Right atrium auricular region (tissue), 2 donors: Measurements from ENCODE around the gene ZC3H4. TPM values are rescaled to one million over a fixed set of nuclear protein-coding genes. Genes with fewer than 3 reads are reported as not detected.

Experiments used
- DNase-seq: peaks from one replicate; pipeline ENCODE4 v3.0.0-alpha.2; 2019; ENCODE audit warnings: low spot score
- H3K27ac ChIP-seq, 2 donors: fragments of 200-600 bp; sonication (generic); 1 replicate in 1 of 2; 2 replicates in 1 of 2; pipeline ENCODE4 v1.5.1; 2016 to 2019
- H3K27me3 ChIP-seq, 2 donors: fragments of 200-600 bp; sonication (generic); one replicate each; pipeline versions ENCODE4 v1.5.1 to v1.6.0; 2017 to 2019
- H3K36me3 ChIP-seq: fragments of 200-600 bp; sonication (generic); one replicate; pipeline ENCODE4 v1.5.1; 2016
- H3K4me1 ChIP-seq, 2 donors: fragments of 200-600 bp; sonication (generic); one replicate each; pipeline versions ENCODE4 v1.5.1 to v1.6.0; 2017 to 2019
- H3K4me3 ChIP-seq, 2 donors: fragments of 200-600 bp; sonication (generic); 1 replicate in 1 of 2; 2 replicates in 1 of 2; pipeline ENCODE4 v1.5.1; 2017 to 2019; ENCODE audit warnings: mild to moderate bottlenecking in 1 of 2, moderate library complexity in 1 of 2
- H3K9me3 ChIP-seq, 2 donors: fragments of 200-600 bp; sonication (generic); one replicate each; pipeline ENCODE4 v1.5.1; 2019
- total RNA-seq, 2 donors: library from RNA; depleted of rRNA; stranded (reverse); fragments of >200 nt; gene quantifications; one replicate each; pipeline ENCODE4 v1.1.0, GENCODE V29; 2016
- TF ChIP-seq, protein P1 (sequence below), 2 donors: fragments of 200-600 bp; sonication (generic); IDR thresholded peaks; one replicate each; pipeline ENCODE4 v1.5.1; 2019; ENCODE audit warnings: antibody characterized with exemption in 2 of 2

ZC3H4 gene
- total RNA-seq, 2 donors from 2014 or later = 15.4 to 18.0 TPM

DNA sequence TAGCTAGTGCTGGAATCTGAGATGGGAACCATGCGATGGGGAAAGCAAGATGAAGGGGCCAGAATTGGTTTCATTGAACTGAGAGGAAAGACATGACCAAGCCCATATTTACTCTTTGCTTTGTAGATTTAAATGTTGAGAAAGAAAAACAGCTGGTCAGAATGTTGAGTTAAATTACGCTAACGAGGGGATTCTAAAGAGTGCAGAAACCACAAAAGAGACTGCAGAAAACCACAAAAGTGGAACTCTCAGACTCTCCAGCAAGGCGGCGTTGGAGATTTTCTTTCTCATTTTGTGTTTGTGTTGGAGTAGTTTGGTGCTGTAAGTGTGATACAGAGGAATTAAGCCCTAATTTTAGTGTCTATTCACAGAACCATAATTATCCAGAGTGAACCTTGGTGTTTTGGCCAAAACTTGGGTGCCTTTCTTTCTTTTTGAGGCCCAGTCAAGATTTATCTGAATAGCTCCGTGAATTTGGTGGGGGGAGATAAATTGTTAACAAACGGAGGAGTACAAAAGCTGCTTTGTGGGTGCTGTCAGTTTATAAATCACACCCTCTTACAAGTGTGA lies 43.4 kb upstream of the ZC3H4 start:
- Histone ChIP-seq H3K9me3 (no peaks in the 10 kb centered on the region), H3K4me1 (peaks cover 0 to 34% of the 10 kb centered on the region in 2 donors), H3K27me3 (no peaks in the 10 kb centered on the region), H3K36me3 (peaks cover 26% of the 10 kb centered on the region), H3K27ac (peak overlapping the region; percentile 79 to 80), H3K4me3 (no peak overlapping the region)
- TF ChIP-seq, protein P1, sequence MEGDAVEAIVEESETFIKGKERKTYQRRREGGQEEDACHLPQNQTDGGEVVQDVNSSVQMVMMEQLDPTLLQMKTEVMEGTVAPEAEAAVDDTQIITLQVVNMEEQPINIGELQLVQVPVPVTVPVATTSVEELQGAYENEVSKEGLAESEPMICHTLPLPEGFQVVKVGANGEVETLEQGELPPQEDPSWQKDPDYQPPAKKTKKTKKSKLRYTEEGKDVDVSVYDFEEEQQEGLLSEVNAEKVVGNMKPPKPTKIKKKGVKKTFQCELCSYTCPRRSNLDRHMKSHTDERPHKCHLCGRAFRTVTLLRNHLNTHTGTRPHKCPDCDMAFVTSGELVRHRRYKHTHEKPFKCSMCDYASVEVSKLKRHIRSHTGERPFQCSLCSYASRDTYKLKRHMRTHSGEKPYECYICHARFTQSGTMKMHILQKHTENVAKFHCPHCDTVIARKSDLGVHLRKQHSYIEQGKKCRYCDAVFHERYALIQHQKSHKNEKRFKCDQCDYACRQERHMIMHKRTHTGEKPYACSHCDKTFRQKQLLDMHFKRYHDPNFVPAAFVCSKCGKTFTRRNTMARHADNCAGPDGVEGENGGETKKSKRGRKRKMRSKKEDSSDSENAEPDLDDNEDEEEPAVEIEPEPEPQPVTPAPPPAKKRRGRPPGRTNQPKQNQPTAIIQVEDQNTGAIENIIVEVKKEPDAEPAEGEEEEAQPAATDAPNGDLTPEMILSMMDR (IDR thresholded peaks at IDR 0.05) = no peak
- DNase-seq = no peak

DNA sequence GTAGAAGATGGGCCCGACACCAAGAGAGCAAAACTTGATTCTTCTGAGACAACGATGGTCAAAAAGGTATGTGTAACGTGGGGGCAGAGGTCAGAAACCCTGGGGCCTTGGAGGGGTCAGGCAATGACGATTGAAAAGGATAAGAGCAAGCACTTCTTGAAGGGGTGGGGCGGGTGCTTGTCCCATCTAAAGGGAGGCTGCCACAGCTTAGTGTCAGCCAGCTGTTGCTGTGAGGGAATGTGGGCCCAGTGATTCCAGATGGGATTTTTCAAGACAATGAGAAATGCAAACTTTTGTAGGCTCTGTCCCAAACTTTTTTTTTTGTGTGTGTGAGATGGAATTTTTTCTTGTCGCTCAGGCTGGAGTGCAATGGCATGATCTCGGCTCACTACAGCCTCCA lies 41.6 kb upstream of the ZC3H4 start:
- no peak for DNase-seq
- Histone ChIP-seq H3K27me3 (no peaks in the 10 kb centered on the region), H3K9me3 (no peaks in the 10 kb centered on the region), H3K27ac (peak overlapping the region in 1 of 2 donors; percentile 11), H3K4me1 (peaks cover 0 to 30% of the 10 kb centered on the region in 2 donors), H3K4me3 (no peak overlapping the region), H3K36me3 (peaks cover 44% of the 10 kb centered on the region)
- TF ChIP-seq, protein P1 (IDR thresholded peaks at IDR 0.05) = no peak

DNA sequence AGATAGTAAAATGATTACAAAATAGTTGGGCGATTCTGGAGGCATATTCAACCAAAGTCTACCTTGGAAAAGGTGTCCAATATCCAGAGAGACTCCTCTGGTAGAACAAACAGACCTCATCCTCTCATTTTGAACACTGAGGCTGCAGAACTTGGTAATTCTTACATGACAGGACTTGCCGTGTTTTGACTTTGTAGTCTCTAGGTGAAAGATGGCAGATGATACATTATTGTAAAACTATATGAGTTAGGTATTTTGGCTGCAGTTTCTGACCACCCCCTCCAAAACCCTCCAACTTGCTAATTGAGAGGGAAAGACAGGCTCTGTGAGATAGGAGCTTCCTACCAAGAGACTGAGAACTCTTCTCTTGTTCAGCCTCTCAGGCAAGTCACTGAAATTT lies 39.7 kb upstream of the ZC3H4 start:
- TF ChIP-seq, protein P1 (IDR thresholded peaks at IDR 0.05) = no peak
- H3K27me3 ChIP-seq = no peaks in the 10 kb centered on the region
- H3K27ac ChIP-seq = no peak overlapping the region
- no peak for DNase-seq
- H3K4me1 ChIP-seq = peaks cover 0 to 21% of the 10 kb centered on the region in 2 donors
- H3K4me3 ChIP-seq = no peak overlapping the region
- peaks cover 46% of the 10 kb centered on the region for H3K36me3 ChIP-seq
- no peaks in the 10 kb centered on the region for H3K9me3 ChIP-seq

DNA sequence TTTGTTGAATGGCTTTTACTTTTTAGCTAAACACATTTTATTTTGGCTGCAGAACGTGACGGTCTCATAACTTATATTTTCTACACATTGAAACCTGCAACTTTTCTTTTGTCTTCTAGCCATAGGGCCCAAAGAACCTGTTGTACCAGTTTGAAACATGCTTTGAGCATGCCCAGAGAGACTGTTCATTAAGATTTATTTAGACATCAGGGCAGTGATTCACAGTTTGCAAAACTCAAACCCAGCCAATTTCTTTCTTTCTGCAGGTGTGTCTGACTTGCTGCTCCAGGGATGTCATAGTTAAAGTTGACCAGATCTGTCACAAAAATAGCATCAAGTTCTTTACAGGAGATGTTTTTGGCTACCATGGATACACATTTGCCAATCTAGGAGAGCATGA lies 39.1 kb upstream of the ZC3H4 start:
- no peak for DNase-seq
- no peak overlapping the region for H3K27ac ChIP-seq
- no peak overlapping the region for H3K4me3 ChIP-seq
- no peaks in the 10 kb centered on the region for H3K9me3 ChIP-seq
- TF ChIP-seq, protein P1 (IDR thresholded peaks at IDR 0.05) = no peak
- H3K36me3 ChIP-seq = peaks cover 46% of the 10 kb centered on the region
- peaks cover 0 to 15% of the 10 kb centered on the region in 2 donors for H3K4me1 ChIP-seq
- H3K27me3 ChIP-seq = no peaks in the 10 kb centered on the region

DNA sequence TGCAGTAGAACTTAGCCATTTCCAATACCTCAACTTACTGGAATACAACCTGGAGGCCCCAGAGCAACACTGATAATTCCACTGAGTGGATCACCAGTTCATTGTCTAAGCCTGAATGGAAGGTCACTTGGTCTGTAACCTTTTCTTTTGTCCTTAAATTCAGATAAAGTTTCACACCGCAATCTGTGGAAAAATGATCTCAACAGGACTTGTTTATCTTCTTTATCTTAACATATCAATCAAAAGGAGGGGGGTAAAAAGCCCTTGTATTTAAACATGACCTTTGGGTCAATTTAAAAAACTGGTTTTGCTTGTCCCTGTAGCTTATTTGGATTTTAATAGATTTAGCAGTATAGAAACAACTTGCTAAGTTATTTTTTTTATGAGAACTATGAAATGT lies 38.6 kb upstream of the ZC3H4 start:
- Histone ChIP-seq H3K27ac (no peak overlapping the region), H3K9me3 (no peaks in the 10 kb centered on the region), H3K4me3 (no peak overlapping the region), H3K36me3 (peaks cover 49% of the 10 kb centered on the region), H3K4me1 (peaks cover 0 to 10% of the 10 kb centered on the region in 2 donors), H3K27me3 (no peaks in the 10 kb centered on the region)
- DNase-seq = no peak
- TF ChIP-seq, protein P1 (IDR thresholded peaks at IDR 0.05) = no peak

DNA sequence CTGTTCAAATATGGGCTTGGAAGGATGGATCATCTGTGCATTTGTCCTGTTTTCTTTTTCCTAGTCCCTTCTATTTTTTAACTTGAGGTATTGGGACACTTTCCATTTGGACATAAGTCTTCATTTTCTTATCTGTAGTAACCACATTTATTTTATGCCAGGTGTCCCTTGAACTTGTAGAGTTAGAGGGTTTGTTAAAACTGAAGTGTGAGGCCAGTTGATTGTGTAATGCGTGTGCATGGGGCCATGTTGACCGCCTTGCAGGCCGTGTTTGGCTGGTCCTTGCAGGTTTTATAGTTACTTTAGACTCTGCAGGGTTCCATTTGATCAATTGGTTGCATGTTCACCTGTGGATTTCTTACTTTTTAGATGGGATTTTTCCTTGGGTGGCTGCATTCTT lies 38.1 kb upstream of the ZC3H4 start:
- Histone ChIP-seq H3K4me1 (peaks cover 0 to 4% of the 10 kb centered on the region in 2 donors), H3K36me3 (peaks cover 52% of the 10 kb centered on the region), H3K27ac (no peak overlapping the region), H3K9me3 (no peaks in the 10 kb centered on the region), H3K27me3 (no peaks in the 10 kb centered on the region), H3K4me3 (no peak overlapping the region)
- TF ChIP-seq, protein P1 (IDR thresholded peaks at IDR 0.05) = no peak
- DNase-seq = no peak
